Measurements from ENCODE around the gene FUT4.
"Not testable (repeated sequence)": the region's sequence is repeated elsewhere in the genome, so short reads cannot be mapped to it uniquely, and the experiment has no call there.

Gene FUT4

GRCh38 chr11:94560834-94561233 is 17.1 kb downstream of the FUT4 start:
- DNase-seq (ENCODE audit: low read depth) = no peak
- no peak overlapping the region for H3K4me3 ChIP-seq (ENCODE audit: low read depth, low read length)
- no peak for TF ChIP-seq CTCF (IDR thresholded peaks at IDR 0.05; ENCODE audit: control insufficient read depth, extremely low read depth, insufficient read depth)

DNA sequence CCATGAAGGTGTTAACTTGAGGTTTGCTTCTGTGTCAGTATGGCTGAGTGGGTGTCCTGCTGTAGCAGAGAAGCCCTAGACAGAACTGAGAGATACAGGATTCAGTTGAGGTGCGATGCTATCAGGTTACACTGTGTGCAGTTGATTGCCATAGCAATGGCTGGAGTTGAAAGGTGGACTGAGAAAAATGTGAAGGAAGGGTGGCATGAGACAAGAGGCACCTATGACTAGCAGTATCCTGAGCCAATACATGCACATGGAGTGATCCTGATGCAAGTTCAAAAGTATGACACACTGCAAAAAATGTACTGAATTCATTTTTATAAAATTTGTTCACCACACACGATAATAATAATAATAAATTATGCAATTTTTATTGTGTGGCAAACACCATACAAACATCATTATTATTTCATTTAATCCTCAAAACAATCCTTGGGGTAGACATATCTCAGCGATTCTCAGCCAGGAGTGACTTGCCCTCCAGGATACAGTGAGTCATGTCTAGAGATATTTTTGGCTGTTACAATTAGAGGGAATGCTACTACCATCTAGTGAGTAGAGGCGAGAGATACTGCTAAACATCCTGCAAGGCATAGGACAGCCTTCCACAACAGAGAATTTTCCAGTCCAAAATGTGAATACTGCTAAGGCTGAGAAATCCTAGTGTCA is 19.6 kb downstream of the FUT4 start:
- no peak overlapping the region for H3K4me3 ChIP-seq (ENCODE audit: low read depth, low read length)
- DNase-seq (ENCODE audit: low read depth) = no peak
- TF ChIP-seq CTCF (IDR thresholded peaks at IDR 0.05; ENCODE audit: control insufficient read depth, extremely low read depth, insufficient read depth) = no peak

GRCh38 chr11:94563848-94564467 is 20.2 kb downstream of the FUT4 start:
- no peak for TF ChIP-seq CTCF (IDR thresholded peaks at IDR 0.05; ENCODE audit: control insufficient read depth, extremely low read depth, insufficient read depth)
- no peak overlapping the region for H3K4me3 ChIP-seq (ENCODE audit: low read depth, low read length)
- no peak for DNase-seq (ENCODE audit: low read depth)

DNA sequence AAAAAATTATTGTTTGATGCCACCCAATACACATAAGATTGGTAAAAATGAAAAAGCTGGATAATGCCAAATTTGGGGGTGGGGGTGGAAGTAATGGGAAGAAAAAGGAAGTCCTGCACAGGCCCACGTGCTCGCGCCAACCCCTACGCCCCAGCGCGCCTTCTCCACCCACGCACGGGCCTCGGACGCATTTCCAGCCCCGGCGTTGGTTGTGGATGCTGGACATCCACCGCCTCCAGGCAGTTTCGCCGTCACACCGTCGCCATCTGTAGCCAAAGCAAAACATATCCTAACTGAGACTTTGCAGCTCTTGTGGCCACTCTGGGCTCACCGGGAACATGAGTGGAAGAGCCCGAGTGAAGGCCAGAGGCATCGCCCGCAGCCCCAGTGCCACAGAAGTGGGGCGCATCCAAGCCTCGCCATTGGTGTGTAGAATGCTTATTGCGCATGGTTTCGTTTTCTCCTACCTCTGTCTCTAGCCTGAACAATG is 23.5 kb downstream of the FUT4 start, which contains the start of gene PIWIL4:
Gene PIWIL4, plus strand, starts transcription at position 188 of the 490 bp plus-strand sequence. Its CDS starts 151 bp downstream, at position 339.
- TF ChIP-seq CTCF (IDR thresholded peaks at IDR 0.05; ENCODE audit: control insufficient read depth, extremely low read depth, insufficient read depth) = no peak
- DNase-seq (ENCODE audit: low read depth) = no peak
- no peak within 1 kb of the TSS for H3K4me3 ChIP-seq (ENCODE audit: low read depth, low read length)

DNA sequence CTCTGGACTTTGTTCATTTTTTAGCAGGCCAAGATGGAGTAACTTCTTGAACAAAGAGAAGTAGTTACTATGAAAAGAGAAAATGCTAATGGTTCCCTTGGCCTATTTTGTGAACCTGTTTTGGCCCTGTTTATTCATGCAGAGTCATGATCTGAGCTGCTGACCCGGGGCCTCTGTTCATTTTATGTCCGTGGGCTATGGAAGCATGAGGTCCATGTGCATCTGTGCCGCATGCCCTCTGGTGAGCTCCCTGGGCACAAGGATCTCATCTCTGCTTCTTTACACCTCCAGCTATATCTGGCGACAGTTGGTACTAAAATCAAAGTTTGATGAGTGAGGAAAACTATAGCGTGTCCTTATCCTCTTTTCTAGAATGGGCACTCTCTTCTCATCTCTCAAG is 24.5 kb downstream of the FUT4 start:
- no peak for DNase-seq (ENCODE audit: low read depth)
- H3K4me3 ChIP-seq (ENCODE audit: low read depth, low read length) = no peak overlapping the region
- no peak for TF ChIP-seq CTCF (IDR thresholded peaks at IDR 0.05; ENCODE audit: control insufficient read depth, extremely low read depth, insufficient read depth)

DNA sequence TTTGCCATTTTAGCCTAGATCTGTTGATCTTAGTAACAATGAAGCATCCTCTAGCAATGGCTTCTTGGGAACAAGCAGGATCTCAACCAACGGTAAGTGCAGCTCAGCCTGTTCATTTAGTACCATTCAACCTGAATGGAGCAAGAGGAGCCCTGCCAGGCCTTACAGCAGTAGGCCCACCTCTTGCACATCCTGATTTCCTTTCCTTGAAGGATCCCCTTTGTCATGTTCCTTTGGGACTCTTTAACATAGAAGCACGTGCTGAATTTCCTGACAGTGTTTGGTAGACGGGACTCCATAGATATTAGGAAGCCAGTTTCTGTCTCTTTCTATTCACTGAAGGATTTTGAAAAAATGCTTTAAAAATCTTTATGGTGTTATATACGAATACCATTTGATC is 25.0 kb downstream of the FUT4 start:
- DNase-seq (ENCODE audit: low read depth) = no peak
- TF ChIP-seq CTCF (IDR thresholded peaks at IDR 0.05; ENCODE audit: control insufficient read depth, extremely low read depth, insufficient read depth) = no peak
- H3K4me3 ChIP-seq (ENCODE audit: low read depth, low read length) = no peak overlapping the region

- not testable (repeated sequence) for H3K4me3 ChIP-seq (ENCODE audit: low read depth, low read length); DNase-seq (ENCODE audit: low read depth)
Measured at GRCh38 chr11:94572975-94573374, 29.3 kb downstream of the FUT4 start.

All from LNCaP clone FGC (cell line).